ENCODE data around the gene GTF2IRD1.
A peak's percentile ranks its signal among the peaks of the same experiment; 100 is the strongest.
"Not testable (repeated sequence)": the region's sequence is repeated elsewhere in the genome, so short reads cannot be mapped to it uniquely, and the experiment has no call there.

GTF2IRD1 gene

DNA sequence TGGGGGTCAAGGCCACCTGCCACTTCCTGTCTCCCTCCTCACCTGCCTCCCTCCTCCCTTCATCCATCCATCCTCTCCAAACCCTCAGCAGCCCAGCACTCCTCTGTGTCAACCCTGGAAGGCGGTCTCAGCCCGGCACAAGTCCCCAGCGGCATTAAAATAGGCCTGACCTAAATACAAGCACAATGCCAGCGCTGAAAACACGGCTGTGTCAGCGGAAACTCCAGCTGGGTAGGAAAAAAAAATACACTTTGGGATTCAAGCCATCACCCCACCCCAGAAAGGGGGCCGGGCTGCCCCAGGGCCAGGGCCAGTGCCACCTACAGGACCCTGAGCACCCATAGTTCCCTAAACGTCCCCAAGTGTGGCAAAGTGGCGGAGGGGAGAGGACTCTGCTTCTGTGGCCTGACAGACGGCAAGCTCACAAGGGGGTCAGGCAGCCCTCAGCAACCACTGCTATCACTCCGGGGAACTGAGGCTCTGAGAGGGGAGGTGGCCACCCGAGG is 22.7 kb upstream of the GTF2IRD1 start:
- DNase-seq (no peak), ATAC-seq (no peak)

DNA sequence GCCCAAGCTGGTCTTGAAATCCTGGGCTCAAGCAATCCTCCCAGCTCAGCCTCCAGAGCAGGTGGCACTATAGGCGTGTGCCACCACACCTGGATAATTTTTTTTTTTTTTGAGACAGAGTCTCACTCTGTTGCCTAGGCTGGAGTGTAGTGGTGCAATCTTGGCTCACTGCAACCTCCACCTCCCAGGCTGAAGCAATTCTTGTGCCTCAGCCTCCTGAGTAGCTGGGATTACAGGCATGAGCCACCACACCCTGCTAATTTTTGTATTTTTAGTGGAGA is 16.5 kb upstream of the GTF2IRD1 start:
- not testable (repeated sequence) for DNase-seq, ATAC-seq

DNA sequence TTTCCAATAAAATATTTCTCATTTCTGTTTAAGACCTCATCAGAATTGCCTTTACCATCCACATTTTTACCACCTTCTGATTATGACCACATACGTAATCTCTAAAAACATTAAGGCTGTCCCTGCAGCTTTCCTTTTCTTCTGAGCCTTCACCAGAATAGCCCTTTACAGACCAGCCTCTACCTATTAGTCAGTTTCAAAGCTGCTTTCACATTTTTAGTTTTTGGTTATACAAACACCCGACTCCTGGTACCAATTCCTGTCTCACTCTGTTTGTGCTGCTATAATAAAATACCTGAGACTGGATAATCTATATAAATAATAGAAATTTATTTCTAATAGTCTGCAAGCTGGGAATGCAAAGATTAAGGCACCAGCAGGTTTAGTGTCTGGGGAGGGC is 15.4 kb upstream of the GTF2IRD1 start:
- DNase-seq (no peak), ATAC-seq (no peak)

DNA sequence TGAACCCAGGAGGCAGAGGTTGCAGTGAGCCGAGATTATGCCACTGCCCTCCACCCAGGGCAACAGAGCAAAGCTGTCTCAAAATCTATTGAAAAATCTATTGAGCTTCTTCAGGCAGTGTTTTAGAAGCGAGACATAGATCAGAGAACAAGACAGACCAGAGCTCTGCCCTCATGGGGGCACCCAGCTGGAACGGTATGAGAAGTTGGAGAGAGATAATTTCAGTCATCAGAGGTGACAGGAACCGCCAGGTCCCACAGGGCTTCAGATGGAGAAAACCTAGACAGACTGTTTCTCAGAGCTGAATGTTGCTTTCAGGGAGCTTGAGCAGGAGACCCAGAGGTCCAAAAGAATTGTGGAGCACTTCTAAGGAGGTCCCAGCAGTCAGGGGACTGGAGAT is 14.2 kb upstream of the GTF2IRD1 start:
- DNase-seq, result no peak
- ATAC-seq, result no peak

DNA sequence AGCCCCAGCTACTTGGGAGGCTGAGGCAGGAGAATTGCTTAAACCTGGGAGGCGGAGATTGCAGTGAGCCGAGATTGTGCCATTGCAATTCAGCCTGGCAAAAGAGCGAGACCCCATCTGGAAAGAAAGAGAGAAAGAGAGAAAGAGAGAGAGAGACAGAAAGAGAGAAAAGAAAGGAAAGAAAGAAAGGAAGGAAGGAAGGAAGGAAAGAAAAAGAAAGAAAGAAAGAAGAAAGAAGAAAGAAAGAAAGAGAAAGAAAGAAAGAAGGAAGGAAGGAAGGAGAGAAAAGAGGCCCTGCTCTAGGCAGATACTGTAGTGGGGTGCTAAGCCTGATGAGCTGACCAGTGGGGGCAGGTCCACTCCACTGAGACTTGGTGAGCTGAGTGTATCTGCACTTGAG is 13.6 kb upstream of the GTF2IRD1 start:
- ATAC-seq, DNase-seq: not testable (repeated sequence)

DNA sequence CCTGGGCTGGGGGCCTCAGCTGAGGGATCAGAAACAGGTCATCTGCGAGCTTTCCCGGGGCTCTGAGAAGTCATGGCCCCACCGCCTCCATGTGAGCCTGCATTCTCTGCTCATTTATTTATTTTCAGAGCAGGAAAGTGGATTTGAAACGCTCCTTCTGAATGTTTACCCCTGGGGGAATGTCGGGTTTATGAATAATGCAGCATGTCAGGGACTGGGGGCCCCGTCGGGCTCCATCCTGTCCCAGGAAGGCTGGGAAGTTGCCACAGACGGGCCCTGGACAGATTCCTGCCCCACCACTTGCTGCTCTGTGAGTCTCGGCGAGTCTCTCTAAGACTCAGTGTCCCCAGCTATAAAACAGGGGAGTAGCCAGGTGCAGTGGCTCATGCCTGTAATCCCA is 11.9 kb upstream of the GTF2IRD1 start:
- ATAC-seq (no peak), DNase-seq (no peak)

DNA sequence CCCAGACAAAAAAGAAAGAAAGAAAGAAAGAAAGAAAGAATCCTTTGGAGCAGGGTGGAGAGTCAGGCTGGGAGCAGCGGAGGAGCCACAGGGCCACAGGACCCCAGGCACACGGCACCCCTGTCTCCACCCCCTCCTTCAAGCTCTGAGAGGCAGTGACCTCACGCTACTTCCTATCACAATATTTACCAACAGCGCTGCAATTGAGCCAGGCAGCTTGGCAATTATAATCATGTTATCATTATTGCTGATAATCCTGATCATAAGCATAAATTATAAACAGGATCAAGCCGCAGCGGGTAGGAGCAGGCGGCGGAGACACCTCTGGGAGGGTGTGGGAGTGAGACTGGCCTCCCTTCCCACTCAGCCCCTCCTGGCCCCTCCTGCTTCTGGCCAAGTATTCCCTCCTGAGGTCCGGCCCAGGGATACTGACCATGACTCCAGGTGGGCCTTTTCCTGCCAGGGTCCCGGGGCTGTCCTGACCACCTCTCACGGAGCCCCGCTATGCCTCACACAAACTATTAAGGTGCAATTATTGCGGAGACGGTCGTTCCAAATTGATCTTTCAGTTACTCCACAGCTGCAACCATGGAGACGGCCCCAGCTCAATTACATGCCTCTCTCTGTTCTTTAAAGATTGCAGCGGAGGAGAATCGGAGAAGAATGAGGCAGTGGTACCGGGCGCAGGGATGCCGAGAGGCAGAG is 10.0 kb upstream of the GTF2IRD1 start:
- ATAC-seq, result no peak

DNA sequence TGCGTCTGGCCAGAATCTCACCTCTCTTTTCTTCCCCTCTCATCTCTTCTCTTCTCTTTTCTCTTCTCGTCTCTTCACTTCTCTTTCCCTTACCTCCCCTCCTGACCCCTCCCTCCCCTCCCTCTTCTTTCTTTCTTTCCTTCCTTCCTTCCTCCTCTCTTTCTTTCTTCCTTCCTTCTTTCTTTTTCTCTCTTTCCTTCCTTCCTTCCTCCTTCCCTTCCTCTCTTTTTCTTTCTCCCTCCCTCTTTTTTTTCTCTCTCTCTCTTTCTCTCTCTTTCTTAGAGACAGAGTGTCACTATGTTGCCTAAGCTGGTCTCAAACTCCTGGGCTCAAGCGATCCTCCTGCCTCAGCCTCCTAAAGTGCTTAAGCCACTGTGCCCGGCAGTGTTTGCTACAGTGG is 4.6 kb upstream of the GTF2IRD1 start:
- DNase-seq (no peak), ATAC-seq (no peak)

More for the DNA sequence above, 10.0 kb upstream of the GTF2IRD1 start:
- DNase-seq, result no peak

DNA sequence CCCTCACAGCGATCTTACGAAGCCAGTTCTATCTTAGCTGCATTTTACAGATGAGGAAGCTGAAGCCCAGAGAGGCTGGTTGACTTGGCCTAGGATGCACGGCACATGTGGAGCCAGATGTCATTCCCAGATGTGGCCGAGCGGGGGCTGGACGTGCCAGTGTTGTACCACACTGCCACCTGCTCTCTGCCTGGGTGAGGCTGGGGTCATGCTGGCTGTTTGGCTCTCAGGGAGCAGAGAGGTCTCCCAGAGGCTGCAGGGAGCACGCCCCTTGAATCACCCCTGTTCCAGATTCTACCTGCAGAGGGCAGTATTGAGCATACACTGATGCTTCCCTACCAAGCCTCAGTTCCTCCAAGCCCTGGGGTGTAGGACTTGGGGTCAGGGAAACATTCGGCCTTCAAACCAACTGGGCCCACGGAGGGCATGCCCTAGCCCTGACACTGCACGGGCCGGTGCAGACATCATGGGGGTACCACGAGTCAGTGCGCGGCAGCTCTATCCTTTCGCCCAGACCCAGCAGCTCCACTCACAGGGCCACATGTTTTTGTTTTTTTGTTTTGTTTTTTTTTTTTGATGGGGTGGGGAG is 3.8 kb upstream of the GTF2IRD1 start:
- ATAC-seq (no peak), DNase-seq (peak; percentile 79)

DNA sequence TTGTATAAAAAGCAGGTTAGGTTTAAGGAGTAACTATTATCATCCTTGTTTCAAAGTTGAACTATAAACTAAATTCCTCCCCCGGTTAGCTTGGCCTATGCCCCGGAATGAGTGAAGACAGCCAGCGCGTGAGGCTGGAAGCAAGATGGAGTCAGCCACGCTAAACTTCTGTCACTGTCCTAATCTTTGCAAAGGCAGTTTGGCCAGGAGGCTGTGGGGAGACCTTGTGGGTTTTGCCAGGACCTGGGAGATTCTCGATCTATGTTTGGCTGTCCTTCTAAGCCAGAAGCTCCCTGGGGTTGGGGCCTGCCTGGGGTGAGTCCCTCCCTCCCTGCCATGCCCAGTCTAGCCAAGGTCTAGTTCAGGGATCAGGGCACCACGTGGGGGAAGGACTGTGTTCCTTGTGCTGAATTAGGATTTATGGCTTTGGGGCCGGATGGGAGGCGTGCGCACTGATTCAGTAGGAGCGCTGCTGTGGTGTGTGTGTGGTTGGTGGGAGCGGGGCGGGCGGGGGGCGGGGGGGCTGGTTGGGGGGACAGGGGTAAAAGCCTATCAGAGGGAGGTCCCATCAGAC is 871 bp upstream of the GTF2IRD1 start:
- DNase-seq, result peak; percentile 25
- no peak for ATAC-seq

DNA sequence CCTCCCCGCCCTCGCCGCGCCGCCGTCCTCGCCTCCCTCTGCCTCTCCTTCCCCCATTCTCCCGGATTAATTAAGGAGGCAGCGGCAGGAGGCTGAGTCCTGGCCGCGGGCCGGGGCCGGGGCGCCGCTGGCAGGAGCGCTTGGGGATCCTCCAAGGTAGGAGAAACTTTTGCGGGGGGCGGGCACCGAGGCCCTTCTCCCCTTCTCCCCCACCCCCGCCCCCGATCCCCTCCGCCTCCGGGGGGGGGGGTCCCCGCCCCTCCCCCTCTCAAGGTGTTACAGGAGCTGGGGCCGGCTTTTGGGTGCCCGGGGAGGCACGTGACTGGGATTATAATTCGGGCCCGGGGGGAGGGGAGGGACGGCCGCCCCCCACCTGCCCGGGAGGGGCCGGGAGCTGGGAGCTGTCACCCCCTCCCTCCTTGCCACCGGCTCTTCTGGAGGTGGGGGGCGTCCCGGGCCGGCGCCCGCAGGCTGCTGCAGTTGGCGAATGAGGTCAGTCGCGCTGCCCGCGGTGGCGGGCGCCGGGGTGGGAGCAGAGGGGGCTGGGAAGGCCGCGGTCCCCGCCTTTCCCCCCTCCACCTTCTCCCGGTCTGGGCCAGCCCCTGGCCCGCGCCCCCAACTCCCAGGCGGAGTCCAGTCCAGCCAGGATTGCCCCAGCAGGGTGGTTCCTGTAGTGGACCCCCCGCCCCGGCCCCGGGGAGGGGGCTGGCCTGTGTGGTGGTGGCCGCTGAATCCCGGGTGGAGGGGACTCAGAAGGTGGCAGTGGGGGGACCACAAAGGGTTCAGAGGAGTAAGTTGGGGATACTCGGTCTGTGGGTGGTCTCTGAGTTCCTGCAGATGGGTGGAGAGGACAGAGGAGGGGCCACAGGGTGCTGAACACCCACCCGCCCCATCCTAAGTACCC is 567 bp downstream of the GTF2IRD1 start:
- peak; percentile 58 for DNase-seq

DNA sequence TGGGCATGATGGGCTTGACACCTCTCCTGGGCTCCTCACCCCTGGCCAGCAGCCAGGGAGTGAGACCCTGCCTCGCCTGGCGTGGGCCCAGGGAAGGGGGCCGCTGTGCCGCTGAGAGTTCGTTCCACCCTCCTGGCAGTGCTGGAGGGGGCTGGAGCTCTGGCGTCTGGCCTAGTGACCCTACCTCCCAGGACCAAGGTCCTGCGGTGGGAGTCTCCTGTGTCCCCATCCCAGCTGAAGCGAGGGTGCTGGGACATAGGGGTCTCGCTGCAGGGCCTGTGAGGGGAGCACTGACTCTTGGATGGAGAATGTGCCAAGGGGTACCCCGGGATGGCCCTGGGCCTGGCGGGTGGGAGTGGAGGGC is 1.2 kb downstream of the GTF2IRD1 start:
- DNase-seq, result no peak
- ATAC-seq, result no peak

More for the DNA sequence above, 567 bp downstream of the GTF2IRD1 start:
- ATAC-seq, result no peak

DNA sequence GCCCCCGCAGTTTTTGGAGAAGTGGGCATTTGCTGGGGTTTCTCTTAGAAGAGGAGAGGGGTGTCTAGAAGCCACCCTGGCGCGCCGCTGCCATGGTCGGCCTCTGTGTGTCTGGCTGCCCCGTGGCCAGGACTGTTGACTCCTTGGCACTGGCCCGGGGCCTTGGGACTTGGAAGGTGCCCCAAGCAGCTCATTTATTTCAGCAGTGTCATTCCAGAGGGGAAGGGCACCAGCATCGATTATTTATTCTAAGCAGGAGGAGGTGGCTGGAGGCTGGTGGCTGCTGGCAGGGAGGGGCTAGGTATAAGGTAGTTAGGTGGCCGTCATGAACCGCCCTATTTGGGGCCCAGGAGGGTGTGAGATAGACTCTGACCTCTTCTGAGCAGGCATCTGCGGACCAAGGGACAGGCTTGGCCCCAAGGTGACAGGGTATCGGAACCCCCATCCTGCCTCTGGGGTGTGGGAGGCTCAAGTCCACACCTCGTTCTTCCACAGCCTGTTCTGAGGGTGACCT is 1.6 kb downstream of the GTF2IRD1 start:
- DNase-seq, result no peak

DNA sequence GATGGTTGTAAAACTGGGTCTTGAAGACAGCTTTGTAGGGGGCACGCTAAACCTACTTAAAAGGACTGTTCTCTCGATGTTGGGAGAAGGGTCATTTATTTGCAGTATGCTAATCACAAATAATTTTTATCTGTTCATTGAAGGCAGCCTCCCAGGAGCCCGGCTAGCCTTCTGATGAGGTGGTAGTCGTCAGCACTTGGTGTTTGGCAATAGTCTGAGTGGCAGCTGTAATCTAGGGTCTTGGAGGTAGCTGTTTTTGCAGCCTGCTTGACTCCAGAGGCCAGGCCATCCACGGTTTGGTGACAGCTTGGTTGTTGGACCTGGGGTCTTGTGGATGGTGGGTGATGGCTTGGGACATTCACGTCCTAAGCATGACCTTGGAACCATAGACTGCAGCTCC is 2.2 kb downstream of the GTF2IRD1 start:
- DNase-seq (no peak), ATAC-seq (no peak)

More for the DNA sequence above, 1.6 kb downstream of the GTF2IRD1 start:
- ATAC-seq, result no peak

DNA sequence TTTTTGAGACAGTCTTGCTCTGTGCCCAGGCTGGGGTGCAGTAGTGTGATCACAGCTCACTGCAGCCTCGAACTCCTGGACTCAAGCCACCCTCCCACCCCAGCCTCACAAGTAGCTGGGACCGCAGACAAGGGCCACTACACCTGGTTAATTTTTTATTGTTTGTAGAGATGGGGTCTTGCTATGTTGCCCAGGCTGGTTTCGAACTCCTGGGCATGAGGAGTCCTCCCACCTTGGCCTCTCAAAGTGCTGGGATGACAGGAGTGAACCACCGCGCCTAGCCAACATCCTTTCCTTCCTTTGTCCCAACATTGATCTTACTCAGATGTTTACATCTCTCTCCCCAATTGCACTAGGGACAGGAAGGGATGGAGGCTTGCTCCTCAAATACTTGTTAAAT is 3.3 kb downstream of the GTF2IRD1 start:
- ATAC-seq (no peak), DNase-seq (no peak)

DNA sequence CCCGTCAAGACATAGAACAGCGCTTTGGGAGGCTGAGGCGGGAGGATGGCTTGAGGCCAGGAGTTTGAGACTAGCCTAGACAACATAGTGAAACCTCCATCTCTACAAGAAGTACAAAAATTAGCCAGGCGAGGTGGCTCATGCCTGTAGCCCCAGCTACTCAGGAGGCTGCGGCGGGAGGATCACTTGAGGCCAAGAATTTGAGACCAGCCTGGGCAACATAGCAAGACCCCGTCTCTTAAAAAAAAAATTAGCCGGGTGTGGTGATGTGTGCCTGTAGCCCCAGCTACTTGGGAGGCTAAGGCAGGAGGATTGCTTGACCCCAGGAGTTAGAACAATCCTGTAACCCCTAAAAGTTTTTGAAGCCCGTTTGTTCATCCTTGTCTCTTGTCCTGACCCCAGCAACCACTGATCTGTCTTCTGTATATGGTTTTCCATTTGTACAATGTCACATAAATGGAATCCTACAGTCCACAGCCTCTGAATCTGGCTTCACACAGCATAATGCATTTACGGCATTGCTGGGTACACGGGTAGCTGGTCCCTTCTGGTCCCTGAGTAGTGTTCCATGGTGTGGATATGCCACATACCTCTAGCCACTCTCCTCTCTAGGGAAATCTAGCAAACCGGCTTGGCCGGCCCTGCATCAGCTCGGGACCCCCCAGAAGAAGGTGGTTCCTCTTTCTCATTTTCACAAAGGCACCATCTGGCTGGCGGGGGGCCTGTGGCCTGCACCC is 8.4 kb downstream of the GTF2IRD1 start:
- DNase-seq, result no peak
- no peak for ATAC-seq

DNA sequence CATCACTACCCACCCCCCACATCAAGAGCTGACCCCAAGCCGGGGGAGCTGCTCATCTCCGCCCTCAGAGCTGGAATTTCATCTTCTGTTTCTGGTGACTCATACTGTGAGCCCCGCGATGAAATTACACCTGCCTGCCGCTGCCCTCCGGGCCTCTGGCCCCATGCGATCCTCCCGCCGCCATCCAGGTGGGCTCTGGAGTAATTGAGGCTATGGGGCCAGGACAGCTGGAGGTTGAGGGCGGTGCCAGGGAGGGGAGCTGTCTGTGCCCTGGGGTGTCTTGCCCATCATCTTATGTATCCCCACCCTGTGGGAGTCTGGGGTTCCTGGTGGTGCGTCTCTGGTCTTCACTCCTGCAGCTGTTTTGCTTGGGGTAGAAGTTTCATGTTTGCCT is 9.0 kb downstream of the GTF2IRD1 start:
- no peak for DNase-seq
- ATAC-seq, result no peak

DNA sequence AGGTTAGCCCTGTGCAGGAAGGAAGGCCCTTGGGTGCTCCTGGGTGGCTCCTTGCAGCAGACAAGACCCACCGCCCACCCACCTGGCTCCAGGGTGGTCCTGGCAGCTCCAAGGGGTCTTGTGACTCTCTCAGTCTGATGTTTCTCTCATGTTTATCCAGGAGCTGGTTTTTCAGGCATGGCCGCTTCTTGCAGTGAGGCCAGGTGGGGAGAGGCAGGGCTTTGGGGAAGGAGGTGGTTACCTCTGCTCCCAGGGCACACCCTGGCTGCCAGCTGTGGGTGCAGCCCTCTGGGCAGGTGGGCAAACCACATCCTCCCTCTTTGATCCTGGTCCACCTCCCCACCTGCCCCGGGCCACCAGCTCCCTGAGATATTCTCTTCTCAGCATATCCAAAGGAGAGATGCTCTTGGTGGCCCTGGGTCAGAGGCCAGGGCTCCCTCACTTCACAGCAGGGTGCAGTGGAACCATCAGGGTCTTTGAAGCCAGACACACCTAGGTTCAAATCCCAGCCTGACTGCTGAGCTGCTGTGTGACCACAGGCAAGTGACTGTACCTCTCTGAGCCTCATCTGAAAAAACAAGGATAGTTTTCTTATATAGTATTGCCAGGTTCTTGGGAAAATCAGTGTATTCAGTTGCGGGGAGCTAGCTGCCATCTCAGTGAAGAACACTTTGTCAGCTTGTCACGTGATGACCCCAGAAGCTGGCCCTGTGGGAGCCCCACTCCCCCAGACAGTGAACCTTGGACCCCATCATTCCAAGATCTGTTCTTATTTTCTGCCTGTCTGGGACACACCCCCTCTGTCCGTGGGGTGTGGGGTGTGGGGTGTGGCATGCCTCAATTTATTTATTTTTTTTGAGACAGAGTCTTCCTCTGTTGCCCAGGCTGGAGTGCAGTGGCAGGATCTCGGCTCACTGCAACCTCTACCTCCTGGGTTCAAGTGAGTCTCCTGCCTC is 11.5 kb downstream of the GTF2IRD1 start:
- ATAC-seq, result no peak
- DNase-seq, result no peak

DNA sequence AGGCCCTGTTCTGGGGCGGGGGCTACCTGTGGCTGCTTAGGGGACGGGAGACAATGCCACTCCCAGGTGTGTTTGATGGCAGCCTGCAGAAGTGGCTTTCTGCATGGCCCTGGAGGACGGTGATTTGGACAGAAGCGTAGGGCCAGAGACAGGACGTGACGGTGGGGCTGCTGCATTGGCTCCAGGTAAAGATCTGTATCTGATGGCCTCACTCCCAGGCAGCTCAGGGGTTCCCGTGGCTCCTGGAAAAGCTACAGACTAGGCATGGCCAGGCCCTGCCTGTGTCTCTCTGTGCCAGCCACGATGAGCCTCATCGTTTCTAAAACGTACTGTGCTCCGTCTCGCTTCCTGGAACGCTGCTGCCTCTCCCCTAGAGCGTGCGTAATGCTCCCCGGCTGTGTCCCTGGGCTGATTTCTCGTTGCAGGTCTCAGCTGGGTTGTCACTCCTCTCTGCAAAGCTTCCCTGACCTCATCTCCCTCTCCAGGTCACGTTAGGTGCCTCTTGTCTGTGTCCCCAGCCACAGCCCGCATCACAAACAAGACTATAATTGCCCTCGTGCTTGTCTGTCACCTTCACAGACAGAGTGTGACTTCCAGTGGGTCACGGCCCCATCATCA is 12.6 kb downstream of the GTF2IRD1 start:
- DNase-seq, result no peak
- no peak for ATAC-seq

DNA sequence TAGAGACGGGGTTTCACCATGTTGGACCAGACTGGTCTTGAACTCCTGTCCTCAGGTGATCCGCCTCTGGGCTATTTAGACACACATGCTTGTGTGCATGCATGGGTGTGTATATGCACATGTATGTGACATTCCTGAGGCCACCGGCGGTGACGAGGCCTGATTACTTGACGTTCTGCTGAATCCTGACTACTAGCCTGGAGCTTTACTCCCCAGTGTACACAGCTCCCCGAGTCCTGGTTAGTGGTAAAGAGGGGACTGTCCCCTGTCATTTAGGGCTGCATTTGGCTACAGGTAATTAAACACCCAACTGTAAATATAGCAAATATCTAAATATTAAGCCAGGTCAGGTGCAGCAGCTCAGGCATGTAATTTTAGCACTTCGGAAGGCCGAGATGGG is 14.2 kb downstream of the GTF2IRD1 start:
- ATAC-seq, result no peak
- DNase-seq, result no peak
